Naive thymus-derived CD4-positive, alpha-beta T cell (primary cell): ENCODE results near the gene BPI. TPM values are rescaled to one million over a fixed set of nuclear protein-coding genes. Genes with fewer than 3 reads are reported as not detected.

Source experiments
- ATAC-seq: fragments of 150-1000 bp; cut with Tn5 transposase; 2 replicates; pipeline ENCODE4 v1.10.0; 2021; ENCODE audit warnings: mild to moderate bottlenecking, moderate library complexity
- CTCF ChIA-PET: fragments of 350-600 bp; sonication (Branson Sonifier 250); formaldehyde crosslinking; loops from one replicate; lab custom pipeline; 2021; ENCODE audit warnings: antibody characterized with exemption; lab: Charles Lee
- POLR2A ChIA-PET: fragments of 350-600 bp; sonication (Branson Sonifier 250); formaldehyde crosslinking; loops from one replicate; lab custom pipeline; 2021; ENCODE audit warnings: antibody characterized with exemption, inconsistent platforms; lab: Charles Lee
- DNase-seq, 9 donors: peaks; one replicate each; pipeline versions ENCODE4 v3.0.0 to v3.0.0-alpha.2; 2020 to 2022; ENCODE audit warnings: mixed read lengths in 1 of 9
- H3K27ac ChIP-seq: one replicate; pipeline ENCODE4 v1.7.0; 2013; ENCODE audit warnings: mild to moderate bottlenecking, low read depth, low read length, moderate library complexity
- H3K27me3 ChIP-seq, 2 donors: one replicate each; pipeline ENCODE4 v1.7.0; 2013; ENCODE audit warnings: low read length in 2 of 2, mild to moderate bottlenecking in 2 of 2, moderate library complexity in 2 of 2; ENCODE audit not compliant: control insufficient read depth in 2 of 2, insufficient read depth in 2 of 2
- H3K36me3 ChIP-seq, 3 experiments: 1 replicate in 2 of 3; 2 replicates in 1 of 3; pipeline ENCODE4 v1.7.0; 2013; ENCODE audit warnings: low read length in 3 of 3, mild to moderate bottlenecking in 3 of 3, moderate library complexity in 1 of 3; ENCODE audit not compliant: insufficient read depth in 3 of 3, control insufficient read depth in 2 of 3
- H3K4me1 ChIP-seq, 2 donors: one replicate each; pipeline ENCODE4 v1.7.0; 2013; ENCODE audit warnings: low read length in 2 of 2, mild to moderate bottlenecking in 2 of 2, moderate library complexity in 1 of 2; ENCODE audit not compliant: control insufficient read depth in 2 of 2, insufficient read depth in 2 of 2
- H3K4me3 ChIP-seq: 2 replicates; pipeline ENCODE4 v1.7.0; 2013; ENCODE audit warnings: mild to moderate bottlenecking, low read length
- H3K9me3 ChIP-seq, 3 experiments: 1 replicate in 2 of 3; 2 replicates in 1 of 3; pipeline ENCODE4 v1.7.0; 2013; ENCODE audit warnings: low read length in 3 of 3; ENCODE audit not compliant: control insufficient read depth in 2 of 3
- H3K27ac Mint-ChIP-seq, 9 donors: one replicate each; pipeline ENCODE4 v1.8.0; 2020 to 2022; ENCODE audit warnings: mixed read lengths in 9 of 9, mild to moderate bottlenecking in 8 of 9, moderate library complexity in 5 of 9, inconsistent platforms in 2 of 9
- H3K27me3 Mint-ChIP-seq, 5 donors: one replicate each; pipeline ENCODE4 v1.8.0; 2021 to 2022; ENCODE audit warnings: mixed read lengths in 5 of 5, mild to moderate bottlenecking in 1 of 5
- H3K36me3 Mint-ChIP-seq, 5 donors: one replicate each; pipeline ENCODE4 v1.8.0; 2020 to 2022; ENCODE audit warnings: mixed read lengths in 5 of 5, mild to moderate bottlenecking in 3 of 5, inconsistent platforms in 1 of 5
- H3K4me1 Mint-ChIP-seq, 7 donors: one replicate each; pipeline ENCODE4 v1.8.0; 2020 to 2022; ENCODE audit warnings: mixed read lengths in 7 of 7, mild to moderate bottlenecking in 3 of 7, inconsistent platforms in 1 of 7
- H3K4me3 Mint-ChIP-seq, 10 donors: one replicate each; pipeline ENCODE4 v1.8.0; 2020 to 2022; ENCODE audit warnings: mild to moderate bottlenecking in 10 of 10, mixed read lengths in 10 of 10, moderate library complexity in 6 of 10, inconsistent platforms in 2 of 10
- H3K9me3 Mint-ChIP-seq, 11 donors: one replicate each; pipeline ENCODE4 v1.8.0; 2020 to 2022; ENCODE audit warnings: mixed read lengths in 11 of 11, mild to moderate bottlenecking in 4 of 11, inconsistent platforms in 1 of 11, moderate library complexity in 1 of 11
- intact Hi-C, 2 donors: fragments of 100-400 bp; cut with micrococcal nuclease; formaldehyde crosslinking; loops; one replicate each; pipeline ENCODE4 v1.15.1; 2023
- polyA plus RNA-seq, 2 donors: library from polyadenylated mRNA; unstranded; fragments of 300-500 nt; fragmentation: Illumina TruSeq; gene quantifications; one replicate each; pipeline ENCODE4 v1.2.3, GENCODE V29; 2021
- total RNA-seq, 6 experiments: library from RNA in 5 of 6; stranded (reverse) in 5 of 6; gene quantifications; 1 replicate in 5 of 6; 2 replicates in 1 of 6; pipeline ENCODE4 v1.2.3 and lab custom pipeline; 2021 to 2026

Gene BPI
- total and polyA plus RNA-seq, 7 experiments from 2014 or later = 0.29 to 2.4 TPM; not detected in 5

- no peaks in the 10 kb centered on the region for H3K4me1 ChIP-seq
- H3K9me3 ChIP-seq = no peaks in the 10 kb centered on the region
- no peaks in the 10 kb centered on the region for H3K27me3 ChIP-seq
- H3K27ac ChIP-seq = no peak overlapping the region
- DNase-seq = no peak
- ATAC-seq = no peak
- no peaks in the 10 kb centered on the region for H3K36me3 ChIP-seq
- intact Hi-C loops = no loop called here
- Mint-ChIP-seq H3K27ac (no peak overlapping the region), H3K9me3 (peaks cover 0 to 4% (median 0%) of the 10 kb centered on the region in 11 donors), H3K36me3 (no peaks in the 10 kb centered on the region), H3K4me1 (peaks cover 0 to 5% (median 0%) of the 10 kb centered on the region in 7 donors), H3K27me3 (peaks cover 9 to 41% (median 29%) of the 10 kb centered on the region in 5 donors), H3K4me3 (no peak overlapping the region)
- ChIA-PET POLR2A (no interaction called here), CTCF (no interaction called here)
- H3K4me3 ChIP-seq = no peak overlapping the region
Observed at GRCh38 chr20:38320221-38320620, 16.3 kb downstream of the BPI start.

- peaks cover 0 to 5% (median 0%) of the 10 kb centered on the region in 7 donors for H3K4me1 Mint-ChIP-seq
Observed at GRCh38 chr20:38321959-38322598, 18.1 kb downstream of the BPI start.

GRCh38 chr20:38324159-38324558 lies 20.2 kb downstream of the BPI start:
- peaks cover 0 to 4% (median 0%) of the 10 kb centered on the region in 11 donors for H3K9me3 Mint-ChIP-seq
- Histone ChIP-seq H3K36me3 (no peaks in the 10 kb centered on the region), H3K9me3 (no peaks in the 10 kb centered on the region), H3K27me3 (no peaks in the 10 kb centered on the region), H3K27ac (no peak overlapping the region), H3K4me3 (no peak overlapping the region), H3K4me1 (no peaks in the 10 kb centered on the region)
- peaks cover 0 to 4% (median 0%) of the 10 kb centered on the region in 5 donors for H3K36me3 Mint-ChIP-seq
- no peak overlapping the region for H3K27ac Mint-ChIP-seq
- intact Hi-C loops = no loop called here
- H3K4me1 Mint-ChIP-seq = peaks cover 0 to 5% (median 0%) of the 10 kb centered on the region in 7 donors
- ChIA-PET POLR2A (no interaction called here), CTCF (no interaction called here)
- H3K4me3 Mint-ChIP-seq = no peak overlapping the region
- no peak for DNase-seq
- peaks cover 12 to 38% (median 30%) of the 10 kb centered on the region in 5 donors for H3K27me3 Mint-ChIP-seq
- ATAC-seq = no peak

More at GRCh38 chr20:38321959-38322598, 18.1 kb downstream of the BPI start:
- peaks cover 12 to 38% (median 26%) of the 10 kb centered on the region in 5 donors for H3K27me3 Mint-ChIP-seq
- H3K9me3 Mint-ChIP-seq = peaks cover 0 to 4% (median 0%) of the 10 kb centered on the region in 11 donors
- POLR2A ChIA-PET = no interaction called here
- H3K9me3 ChIP-seq = no peaks in the 10 kb centered on the region
- no peaks in the 10 kb centered on the region for H3K27me3 ChIP-seq
- no peak overlapping the region for H3K27ac ChIP-seq
- H3K36me3 ChIP-seq = no peaks in the 10 kb centered on the region
- CTCF ChIA-PET = no interaction called here
- intact Hi-C loops = no loop called here
- H3K4me3 ChIP-seq = no peak overlapping the region
- DNase-seq (no peak), ATAC-seq (no peak)
- no peaks in the 10 kb centered on the region for H3K36me3 Mint-ChIP-seq
- H3K27ac Mint-ChIP-seq = no peak overlapping the region
- no peaks in the 10 kb centered on the region for H3K4me1 ChIP-seq
- H3K4me3 Mint-ChIP-seq = no peak overlapping the region

- Histone ChIP-seq H3K4me3 (no peak overlapping the region), H3K4me1 (no peaks in the 10 kb centered on the region), H3K27me3 (no peaks in the 10 kb centered on the region), H3K9me3 (no peaks in the 10 kb centered on the region), H3K27ac (no peak overlapping the region), H3K36me3 (no peaks in the 10 kb centered on the region)
- intact Hi-C loops = no loop called here
- Mint-ChIP-seq H3K27me3 (peaks cover 12 to 34% (median 28%) of the 10 kb centered on the region in 5 donors), H3K9me3 (peaks cover 0 to 4% (median 0%) of the 10 kb centered on the region in 11 donors), H3K27ac (no peak overlapping the region), H3K4me3 (no peak overlapping the region), H3K36me3 (peaks cover 0 to 4% (median 0%) of the 10 kb centered on the region in 5 donors), H3K4me1 (peaks cover 0 to 5% (median 0%) of the 10 kb centered on the region in 7 donors)
- ChIA-PET POLR2A (no interaction called here), CTCF (interaction anchor here (0.6 kb wide), 1 partner anchor 842 kb away, joined by 3 read pairs; no protein-coding TSS in a partner anchor)
- ATAC-seq = no peak
- DNase-seq = no peak
Observed at GRCh38 chr20:38325167-38325566, 21.2 kb downstream of the BPI start.

GRCh38 chr20:38325905-38326304 lies 21.9 kb downstream of the BPI start:
- Histone ChIP-seq H3K27me3 (no peaks in the 10 kb centered on the region), H3K36me3 (no peaks in the 10 kb centered on the region), H3K9me3 (no peaks in the 10 kb centered on the region), H3K4me3 (no peak overlapping the region), H3K4me1 (no peaks in the 10 kb centered on the region), H3K27ac (no peak overlapping the region)
- ChIA-PET CTCF (no interaction called here), POLR2A (no interaction called here)
- Mint-ChIP-seq H3K27me3 (peaks cover 12 to 33% (median 28%) of the 10 kb centered on the region in 5 donors), H3K27ac (no peak overlapping the region), H3K4me1 (peaks cover 0 to 5% (median 0%) of the 10 kb centered on the region in 7 donors), H3K9me3 (peaks cover 0 to 4% (median 0%) of the 10 kb centered on the region in 11 donors), H3K4me3 (no peak overlapping the region), H3K36me3 (peaks cover 0 to 4% (median 0%) of the 10 kb centered on the region in 5 donors)
- ATAC-seq (no peak), DNase-seq (no peak)
- intact Hi-C loops = no loop called here

GRCh38 chr20:38326309-38326708 lies 22.4 kb downstream of the BPI start:
- no peak overlapping the region for H3K27ac Mint-ChIP-seq
- no peak for DNase-seq
- peaks cover 11 to 31% (median 27%) of the 10 kb centered on the region in 5 donors for H3K27me3 Mint-ChIP-seq
- ChIA-PET POLR2A (no interaction called here), CTCF (no interaction called here)
- peaks cover 0 to 4% (median 0%) of the 10 kb centered on the region in 5 donors for H3K36me3 Mint-ChIP-seq
- Histone ChIP-seq H3K36me3 (no peaks in the 10 kb centered on the region), H3K4me3 (no peak overlapping the region), H3K27ac (no peak overlapping the region), H3K9me3 (no peaks in the 10 kb centered on the region), H3K4me1 (no peaks in the 10 kb centered on the region), H3K27me3 (no peaks in the 10 kb centered on the region)
- ATAC-seq = no peak
- peaks cover 0 to 4% (median 0%) of the 10 kb centered on the region in 11 donors for H3K9me3 Mint-ChIP-seq
- intact Hi-C loops = no loop called here
- peaks cover 0 to 5% (median 0%) of the 10 kb centered on the region in 7 donors for H3K4me1 Mint-ChIP-seq
- no peak overlapping the region for H3K4me3 Mint-ChIP-seq

GRCh38 chr20:38330638-38331037 lies 26.7 kb downstream of the BPI start:
- Mint-ChIP-seq H3K9me3 (peaks cover 0 to 1% (median 0%) of the 10 kb centered on the region in 11 donors), H3K27ac (no peak overlapping the region), H3K27me3 (peaks cover 6 to 40% (median 25%) of the 10 kb centered on the region in 5 donors), H3K36me3 (peaks cover 0 to 4% (median 0%) of the 10 kb centered on the region in 5 donors), H3K4me1 (no peaks in the 10 kb centered on the region), H3K4me3 (no peak overlapping the region)
- CTCF ChIA-PET = no interaction called here
- Histone ChIP-seq H3K27ac (no peak overlapping the region), H3K4me1 (no peaks in the 10 kb centered on the region), H3K4me3 (no peak overlapping the region), H3K27me3 (no peaks in the 10 kb centered on the region), H3K36me3 (no peaks in the 10 kb centered on the region), H3K9me3 (no peaks in the 10 kb centered on the region)
- intact Hi-C loops = no loop called here
- ATAC-seq (no peak), DNase-seq (no peak)
- POLR2A ChIA-PET = no interaction called here
